Epithelial cell of prostate (primary cell): Measurements from ENCODE around the gene RIC3.

Experiments
- DNase-seq: peaks from one replicate; pipeline ENCODE4 v3.0.0-alpha.2; 2011; ENCODE audit warnings: low read depth, low spot score
- H3K27ac ChIP-seq: fragments of 450-650 bp; 2 replicates; pipeline ENCODE4 v1.5.1; 2017; ENCODE audit warnings: mild to moderate bottlenecking

Gene RIC3

DNA sequence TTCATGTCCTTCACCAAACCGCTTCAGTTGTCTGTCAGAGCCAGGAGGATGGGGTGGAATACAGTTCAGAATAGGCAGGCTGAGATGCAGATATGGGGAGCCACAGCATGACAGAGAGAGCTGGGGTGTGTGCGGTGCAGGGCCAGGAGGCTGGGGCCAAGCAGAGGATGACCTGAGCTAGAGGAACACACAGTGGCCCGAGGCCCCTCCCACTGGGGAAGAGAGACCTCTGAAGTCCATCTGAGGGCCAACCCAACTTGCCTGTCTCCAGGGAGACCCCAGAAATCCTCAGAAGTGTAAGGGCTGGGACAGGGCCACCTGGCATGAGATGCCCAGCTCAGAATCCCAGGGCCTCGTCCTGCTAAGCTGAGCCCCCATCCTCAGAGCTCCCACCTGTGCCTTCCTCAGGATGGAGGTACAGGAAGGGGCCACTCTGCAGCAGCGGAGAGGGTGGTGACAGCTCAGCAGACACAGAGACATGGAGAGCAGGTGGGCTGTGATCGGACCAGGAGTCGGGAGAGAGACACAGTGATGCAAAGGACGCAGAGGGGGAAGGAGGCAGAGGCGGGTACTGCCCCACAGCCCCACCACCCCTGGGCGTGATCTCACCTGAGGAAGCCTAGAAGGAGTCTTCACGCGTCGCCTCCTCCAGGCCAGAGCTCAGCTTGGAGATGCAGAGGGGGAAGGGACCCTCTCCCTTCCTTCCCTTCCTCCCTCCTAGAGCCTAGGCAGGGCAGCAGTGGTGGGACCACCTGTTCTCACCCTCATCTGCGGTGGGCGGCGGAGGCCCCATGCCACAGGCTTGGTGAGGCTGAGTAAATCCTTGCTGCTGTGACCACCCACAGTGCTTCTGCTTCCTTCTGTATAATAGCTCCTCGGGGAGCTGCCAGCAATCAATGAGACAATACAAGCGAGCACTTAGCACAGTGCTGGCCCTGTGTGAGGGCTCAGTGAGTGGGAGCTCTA lies 96.9 kb downstream of the RIC3 start:
- no peak overlapping the region for H3K27ac ChIP-seq
- no peak for DNase-seq

DNA sequence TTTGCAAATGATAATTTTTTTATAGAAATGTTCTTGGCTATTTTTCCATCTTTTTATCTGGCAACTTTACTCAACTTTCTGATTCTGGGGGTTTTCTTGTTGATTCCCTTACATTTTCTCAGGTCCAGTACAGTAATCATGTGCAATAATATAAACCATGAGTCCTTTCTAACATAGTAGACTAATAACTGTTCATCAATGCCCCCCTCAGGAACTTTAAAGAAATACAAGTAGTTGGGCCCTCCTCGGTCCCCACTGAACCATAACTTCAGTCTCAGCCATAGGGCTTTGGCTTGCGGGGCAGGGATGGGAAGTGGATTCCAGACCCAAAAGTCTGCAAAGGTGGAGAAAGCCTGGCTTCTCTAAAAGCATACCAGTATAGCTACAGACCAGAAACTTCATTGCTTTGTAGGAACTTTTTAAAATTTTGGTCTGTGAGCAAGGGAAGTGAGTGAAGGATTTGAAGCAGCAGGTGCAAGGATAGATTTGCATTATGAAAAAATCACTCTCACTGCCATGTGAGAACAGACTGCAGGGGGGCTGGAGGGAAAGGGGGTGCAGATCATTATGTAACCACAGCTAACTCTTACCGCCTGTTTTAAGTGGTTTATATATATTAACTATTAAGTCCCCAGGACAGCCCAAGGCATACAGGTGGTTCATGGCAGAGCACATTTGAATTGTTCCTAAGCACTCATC lies 98.3 kb downstream of the RIC3 start:
- no peak overlapping the region for H3K27ac ChIP-seq
- no peak for DNase-seq

DNA sequence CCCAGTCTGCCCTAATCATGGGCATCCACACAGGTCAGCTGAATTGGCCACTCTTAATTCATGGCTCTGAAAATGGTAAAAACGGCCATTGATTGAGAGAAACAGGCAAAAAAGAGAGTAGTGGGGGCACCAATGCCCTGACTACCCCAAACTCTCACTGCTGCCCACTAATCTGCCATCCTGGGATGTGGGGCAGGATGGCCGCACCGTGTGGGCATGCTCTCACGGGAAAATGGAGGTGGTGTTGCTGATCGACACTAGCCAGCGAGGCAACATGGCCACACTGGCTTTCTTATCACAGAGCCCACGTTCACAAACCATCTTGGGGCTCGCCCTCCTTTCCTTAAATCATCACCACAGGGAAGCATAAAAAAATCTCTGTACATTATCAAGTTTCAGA lies 99.1 kb downstream of the RIC3 start:
- DNase-seq: no peak
- H3K27ac ChIP-seq: no peak overlapping the region

DNA sequence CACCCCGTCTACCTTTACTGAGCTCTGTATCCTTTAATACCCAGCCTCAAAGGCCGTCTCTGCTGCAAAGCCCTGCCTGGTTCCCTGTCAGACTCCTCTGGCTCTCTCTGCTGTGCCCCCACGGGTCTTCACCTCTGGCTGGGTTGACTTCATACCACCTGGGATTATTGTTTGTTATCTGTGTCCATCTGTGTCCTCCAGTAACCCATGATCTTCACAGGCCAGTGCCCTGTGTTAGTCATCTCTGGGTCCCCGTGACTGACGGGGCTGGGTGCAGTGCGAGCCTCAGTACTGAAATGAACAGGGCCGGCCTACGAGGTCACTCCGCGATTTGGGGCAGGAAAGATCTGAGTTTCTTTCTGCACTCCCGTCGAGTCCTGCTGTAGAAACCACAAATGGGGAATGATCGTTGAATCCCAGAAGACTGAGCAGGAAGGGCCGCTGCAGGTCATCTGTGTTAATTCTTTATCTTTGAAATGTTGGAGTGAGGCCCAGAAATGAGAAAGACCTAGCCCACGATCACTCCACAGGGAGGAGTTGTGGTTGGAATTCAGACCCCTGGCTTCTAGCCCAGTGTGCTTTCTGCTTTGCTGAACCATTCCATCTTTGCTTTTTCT lies 100.1 kb downstream of the RIC3 start:
- no peak for DNase-seq

DNA sequence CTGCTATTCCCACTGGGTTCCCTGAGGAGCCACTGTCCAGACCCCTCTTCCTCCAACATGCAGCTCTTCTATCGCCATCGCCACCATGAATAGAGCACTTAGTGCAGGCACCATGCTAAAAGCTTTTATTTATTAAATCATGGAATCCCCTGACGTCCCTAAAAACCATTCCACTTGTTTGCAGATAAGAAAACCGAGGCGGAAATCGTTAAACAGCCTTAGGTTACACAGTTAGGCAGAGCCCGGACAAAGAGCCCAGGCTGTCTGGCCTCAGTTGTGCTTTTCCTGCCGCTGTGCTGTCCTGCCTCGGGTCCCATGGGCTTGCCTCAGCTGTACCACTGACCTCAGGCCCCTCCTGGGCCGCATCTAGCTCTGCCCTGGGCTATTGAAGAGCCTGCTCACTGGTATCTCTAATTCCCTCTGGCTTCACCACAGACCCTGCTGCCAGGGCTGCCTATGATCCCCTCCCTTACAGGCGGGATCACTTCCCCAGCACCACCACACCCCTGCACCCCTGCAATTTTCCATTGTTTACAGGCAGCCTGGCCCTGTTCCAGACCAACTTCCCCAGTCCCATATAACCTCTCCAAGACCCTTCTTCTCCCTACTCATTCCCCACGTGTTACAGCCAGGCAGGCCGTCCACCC lies 100.8 kb downstream of the RIC3 start:
- H3K27ac ChIP-seq: no peak overlapping the region
- no peak for DNase-seq

More for the DNA sequence above, 100.1 kb downstream of the RIC3 start:
- H3K27ac ChIP-seq: no peak overlapping the region

DNA sequence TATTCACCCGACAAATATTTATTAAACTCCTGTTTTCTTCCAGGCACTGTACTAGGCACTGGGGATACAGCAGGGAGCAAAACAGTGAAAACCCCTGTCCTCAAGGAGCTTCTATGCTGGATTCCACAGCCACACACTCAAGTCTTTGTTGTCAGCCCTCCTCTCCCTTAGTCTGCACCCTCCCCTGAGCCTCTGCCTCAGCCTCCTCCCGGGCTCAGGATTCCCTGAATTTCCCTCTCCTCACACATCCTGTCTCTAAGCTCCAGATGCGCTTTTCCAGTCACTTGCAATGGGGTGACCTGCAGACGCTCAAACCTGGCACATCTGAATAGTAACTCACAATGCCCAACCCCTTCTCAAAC lies 101.3 kb downstream of the RIC3 start:
- no peak overlapping the region for H3K27ac ChIP-seq
- no peak for DNase-seq

DNA sequence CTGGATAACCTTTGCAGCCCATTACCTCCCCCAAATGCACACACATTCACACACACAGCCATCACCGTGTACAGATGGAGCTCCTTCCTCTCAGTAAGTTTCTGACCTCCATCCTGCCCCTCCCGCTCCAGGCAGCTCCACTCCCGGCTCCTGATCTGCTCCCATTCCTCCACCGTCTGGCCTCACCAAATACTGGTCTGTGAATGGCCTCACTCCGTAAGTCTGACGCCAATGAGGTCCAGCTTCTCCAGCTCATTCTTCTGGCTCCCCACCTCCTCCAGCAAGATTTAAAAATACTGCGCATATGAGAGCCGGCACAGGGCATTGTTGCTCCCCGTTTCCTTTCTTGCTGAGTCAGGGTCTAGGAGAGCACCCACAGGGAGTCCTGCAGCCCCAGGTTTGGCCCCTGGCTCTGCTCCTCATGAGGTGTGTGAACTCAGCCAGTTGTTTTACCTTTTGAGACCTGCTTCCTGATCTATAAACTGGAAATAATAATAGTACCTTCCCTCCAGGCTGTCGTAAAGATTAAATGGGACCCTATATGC lies 101.8 kb downstream of the RIC3 start:
- H3K27ac ChIP-seq: no peak overlapping the region
- DNase-seq: no peak

DNA sequence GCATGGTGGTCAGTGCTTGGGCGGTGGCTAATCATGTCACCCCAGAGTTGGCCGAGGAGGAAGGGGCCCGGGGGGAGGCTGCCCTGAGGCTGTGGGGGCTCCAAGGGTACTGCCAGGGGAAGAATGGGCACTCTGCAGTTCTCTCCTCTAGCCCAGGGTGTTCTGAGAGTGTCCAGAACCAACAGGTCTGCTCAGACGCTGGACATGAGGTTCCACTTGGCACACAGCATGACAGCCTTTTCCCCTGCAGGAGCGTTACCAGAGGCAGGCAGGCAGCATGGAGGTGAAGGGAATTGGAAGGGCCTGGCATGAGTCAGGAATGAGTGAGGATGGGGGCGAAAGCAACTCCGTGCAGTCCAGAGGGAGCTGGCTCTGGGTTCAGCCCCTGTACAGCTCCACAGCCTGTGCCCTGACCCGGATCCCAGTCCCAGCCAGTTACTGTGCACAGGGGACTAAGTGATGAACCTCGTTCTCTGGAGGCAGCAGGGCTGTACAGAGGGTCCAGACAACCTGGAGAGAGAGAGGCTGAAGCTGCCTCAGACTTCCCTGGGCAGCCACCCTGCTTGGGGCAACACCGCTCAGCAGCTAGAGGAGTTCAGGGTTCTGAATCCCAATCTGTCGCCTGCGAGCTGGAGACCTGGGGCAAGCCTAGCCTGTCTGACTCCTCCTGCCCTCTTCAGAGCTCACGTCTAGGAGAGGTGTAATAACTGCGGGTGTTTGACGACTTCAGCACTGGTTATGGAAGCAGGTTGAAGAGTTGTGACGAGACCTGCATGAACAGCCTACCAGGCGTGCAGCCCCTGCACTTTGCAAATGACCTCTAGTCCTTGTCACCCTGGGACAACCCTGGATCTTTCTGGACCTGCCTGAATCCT lies 102.6 kb downstream of the RIC3 start:
- no peak overlapping the region for H3K27ac ChIP-seq
- no peak for DNase-seq

DNA sequence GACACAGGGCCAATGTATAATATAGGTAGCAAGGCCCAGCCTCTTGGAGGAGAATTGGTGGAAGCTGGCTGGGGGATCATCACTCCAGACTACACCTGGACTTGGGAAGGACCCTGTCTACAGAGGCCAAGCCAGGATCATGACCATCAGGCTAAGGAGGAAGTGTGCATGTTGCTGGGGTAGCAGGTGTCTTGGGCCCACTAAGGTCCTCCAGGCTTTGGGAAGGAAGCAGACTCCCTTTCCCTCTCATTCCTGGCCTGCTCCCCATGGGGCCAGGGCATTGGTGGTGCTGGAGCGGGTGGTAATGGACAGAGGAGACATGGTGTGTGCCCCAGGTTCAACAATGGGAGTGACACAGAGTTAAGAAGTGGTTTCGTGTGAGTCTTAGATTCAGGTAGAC lies 103.8 kb downstream of the RIC3 start:
- DNase-seq: no peak
- H3K27ac ChIP-seq: no peak overlapping the region

DNA sequence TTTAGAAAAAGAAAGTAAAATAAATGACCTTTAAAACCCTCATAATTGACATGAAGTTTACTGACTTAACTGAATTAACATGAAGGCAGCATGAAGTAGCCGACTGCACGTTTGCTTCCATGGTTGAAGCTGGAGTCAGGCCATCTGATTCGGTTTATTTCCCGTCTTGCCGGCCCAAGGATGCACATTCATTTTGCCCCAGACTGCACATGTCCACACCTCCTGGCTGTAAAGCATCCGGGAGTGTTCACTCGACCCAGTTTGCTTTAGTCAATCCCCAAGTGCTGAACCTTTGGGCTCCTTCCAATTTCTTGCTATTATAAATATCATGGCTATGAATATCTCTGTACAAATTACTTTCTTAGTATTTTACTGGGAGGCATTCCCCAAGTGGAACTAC lies 105.5 kb downstream of the RIC3 start:
- H3K27ac ChIP-seq: no peak overlapping the region
- DNase-seq: no peak

DNA sequence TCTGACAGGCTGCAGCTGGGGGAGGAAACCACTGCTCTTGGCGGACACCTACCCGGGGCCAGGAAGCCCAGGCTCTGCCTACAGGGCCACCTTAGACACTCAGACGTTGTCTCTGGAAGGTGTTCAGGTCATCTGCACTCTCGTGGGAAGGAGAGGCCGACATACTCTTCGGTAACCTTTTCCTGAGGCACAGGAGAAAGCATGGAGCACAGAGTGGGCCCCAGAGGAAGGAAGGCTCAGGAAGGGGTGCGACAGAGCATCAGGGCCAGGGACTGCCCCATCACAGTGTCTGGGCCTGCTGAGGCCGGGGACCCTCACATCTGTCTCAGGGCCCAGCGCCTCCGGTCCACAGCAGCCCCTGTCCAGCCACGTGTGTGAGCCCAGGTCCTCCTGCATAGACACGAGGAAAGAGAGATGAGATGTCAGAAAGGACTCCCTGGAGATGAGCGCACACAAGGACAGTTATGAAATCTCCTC lies 106.0 kb downstream of the RIC3 start:
- no peak for DNase-seq
- H3K27ac ChIP-seq: no peak overlapping the region

DNA sequence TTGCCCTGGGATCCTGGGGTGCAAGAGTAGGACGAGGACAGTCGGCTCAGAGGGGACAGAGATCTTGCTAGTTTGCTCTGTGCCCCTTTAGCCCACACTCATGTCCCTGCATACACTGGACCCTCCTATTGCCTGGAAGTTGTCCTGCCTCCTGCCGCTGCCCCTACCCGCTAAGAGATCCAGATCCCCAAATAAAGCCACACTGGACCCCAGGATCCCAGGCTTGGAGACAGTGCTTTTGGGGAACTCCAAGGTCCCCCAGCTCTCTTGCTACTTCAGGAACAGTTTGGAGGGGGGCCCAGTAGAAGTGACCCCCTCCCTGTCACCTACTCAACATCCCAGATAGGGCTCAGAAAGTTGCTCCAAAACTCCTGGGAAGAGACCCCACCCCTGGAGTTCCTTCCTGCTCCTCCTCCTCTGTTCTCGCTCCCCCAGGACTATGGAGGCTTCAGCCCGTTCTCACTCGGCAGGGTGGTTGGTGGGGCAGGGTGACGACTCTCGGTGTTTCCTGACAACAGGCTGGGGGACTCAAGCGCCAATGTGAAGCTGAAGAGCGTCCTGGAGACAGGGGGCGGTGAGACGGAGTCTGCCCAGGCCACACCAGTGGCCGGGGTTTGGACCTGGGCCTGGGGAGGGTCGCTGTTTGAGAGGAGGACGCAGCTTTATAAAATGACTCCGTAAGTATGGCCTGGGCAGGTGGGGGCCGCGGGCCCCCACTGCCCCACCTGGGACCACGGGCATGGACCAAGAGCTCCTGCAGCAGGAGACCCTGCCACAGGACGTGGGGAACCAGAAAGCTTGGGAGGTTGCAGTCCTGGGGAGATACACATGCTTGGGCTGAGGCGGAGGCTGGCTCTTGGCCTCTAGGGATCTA lies 107.0 kb downstream of the RIC3 start:
- DNase-seq: no peak
- H3K27ac ChIP-seq: no peak overlapping the region

DNA sequence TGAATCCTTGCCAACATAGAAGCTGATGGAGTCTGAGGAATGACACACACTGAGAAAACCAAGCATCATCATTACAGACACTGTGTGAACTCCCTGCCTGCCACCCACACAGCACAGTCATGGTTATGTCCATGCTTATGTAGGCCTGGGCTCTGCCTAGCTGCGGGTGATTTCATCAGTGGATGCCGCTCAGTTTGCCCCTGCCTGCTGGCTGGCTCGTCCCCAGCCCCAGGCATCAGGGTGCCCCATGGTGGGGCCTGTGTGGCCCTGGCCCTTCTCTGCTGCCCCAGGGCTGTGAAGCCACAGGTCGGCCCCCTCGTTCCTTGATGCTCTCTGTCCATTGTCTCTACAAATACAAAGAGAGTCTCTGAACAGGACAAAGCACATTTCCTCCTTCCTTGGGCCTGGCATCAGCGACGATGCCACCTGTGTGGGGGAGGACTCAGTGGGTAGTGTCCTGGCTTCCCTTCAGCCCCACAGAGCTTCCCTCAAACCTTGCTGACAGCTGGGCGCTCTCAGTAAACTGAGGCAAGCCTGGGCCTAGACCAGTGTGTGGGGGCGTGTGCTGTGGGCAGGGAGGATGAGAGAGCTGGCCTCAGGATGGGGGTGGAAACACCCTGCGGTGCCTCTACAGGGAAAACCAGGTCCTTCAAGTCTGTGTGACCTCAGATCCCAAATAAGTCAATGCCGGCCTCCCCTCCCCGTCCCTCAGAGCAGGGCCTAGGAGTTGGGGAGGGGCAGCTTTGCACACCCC lies 107.8 kb downstream of the RIC3 start:
- H3K27ac ChIP-seq: no peak overlapping the region
- DNase-seq: no peak

DNA sequence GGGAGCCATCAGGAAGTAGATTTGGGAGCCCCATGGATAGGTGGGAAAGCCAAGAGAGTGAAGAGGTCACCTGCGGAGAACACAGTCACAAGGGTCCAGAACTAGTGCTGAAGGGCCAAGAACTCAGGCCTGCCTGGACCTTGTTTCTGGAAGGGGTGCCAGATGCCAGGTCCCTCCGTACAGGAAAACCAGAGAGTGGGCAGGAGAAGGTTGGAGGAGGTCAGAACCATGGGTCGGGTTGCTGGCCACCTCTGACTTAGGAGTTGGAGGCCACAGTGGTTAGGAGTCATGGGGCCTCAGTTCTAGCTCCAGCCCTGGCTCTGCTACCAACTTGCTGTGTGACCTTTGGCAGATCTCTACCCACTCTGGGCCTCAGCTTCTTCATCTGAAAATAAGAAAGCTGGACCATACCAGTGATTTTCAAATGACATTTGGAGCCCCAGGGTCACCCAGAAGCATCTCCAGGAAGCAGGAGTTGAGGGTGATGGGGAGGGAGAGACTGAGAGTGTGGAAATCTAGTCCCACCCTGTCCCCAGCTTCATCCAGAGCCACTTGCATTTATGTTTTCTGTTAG lies 108.6 kb downstream of the RIC3 start:
- no peak for DNase-seq
- no peak overlapping the region for H3K27ac ChIP-seq

DNA sequence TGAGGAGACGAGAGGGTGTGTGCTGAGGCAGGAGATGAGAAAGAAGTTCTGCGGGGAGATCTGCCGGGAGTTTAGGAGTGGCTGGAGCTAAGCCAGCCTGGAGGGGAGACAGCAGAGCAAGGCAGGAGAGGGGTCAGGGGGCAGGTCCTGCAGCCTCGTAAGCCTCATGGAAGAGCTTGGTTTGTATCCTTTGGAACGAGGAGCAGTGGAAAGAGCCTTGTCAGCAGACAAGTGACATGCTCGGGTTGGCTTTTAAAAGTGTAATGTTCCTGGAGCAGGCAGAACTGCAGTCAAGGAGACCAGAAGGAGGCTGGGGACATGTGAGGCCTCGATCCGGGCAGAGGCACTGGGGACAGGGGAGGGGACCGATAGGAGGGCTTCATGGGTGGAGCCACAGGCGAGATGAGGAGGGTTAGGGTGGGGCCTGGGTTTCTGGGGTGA lies 109.2 kb downstream of the RIC3 start:
- no peak for DNase-seq
- no peak overlapping the region for H3K27ac ChIP-seq

DNA sequence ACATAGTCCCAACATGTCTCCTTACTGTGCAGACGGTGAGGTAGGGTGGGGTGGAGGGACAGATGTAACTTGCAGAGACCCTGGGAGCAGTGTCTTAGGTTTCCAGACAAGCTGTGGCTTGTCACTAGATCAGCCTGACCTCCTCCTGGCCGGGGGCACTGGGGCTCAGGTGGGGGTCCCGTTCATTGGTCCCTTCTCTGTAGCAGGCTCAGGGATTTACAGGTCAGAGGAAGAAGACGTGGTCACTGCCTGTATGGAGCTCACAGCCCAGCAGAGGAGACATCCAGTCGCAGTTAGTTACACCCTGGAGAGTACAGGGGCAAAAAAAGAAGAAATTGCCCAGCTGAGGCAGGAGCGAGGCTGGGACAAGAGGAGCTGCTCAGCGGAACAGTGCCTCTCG lies 109.8 kb downstream of the RIC3 start:
- DNase-seq: no peak
- no peak overlapping the region for H3K27ac ChIP-seq

DNA sequence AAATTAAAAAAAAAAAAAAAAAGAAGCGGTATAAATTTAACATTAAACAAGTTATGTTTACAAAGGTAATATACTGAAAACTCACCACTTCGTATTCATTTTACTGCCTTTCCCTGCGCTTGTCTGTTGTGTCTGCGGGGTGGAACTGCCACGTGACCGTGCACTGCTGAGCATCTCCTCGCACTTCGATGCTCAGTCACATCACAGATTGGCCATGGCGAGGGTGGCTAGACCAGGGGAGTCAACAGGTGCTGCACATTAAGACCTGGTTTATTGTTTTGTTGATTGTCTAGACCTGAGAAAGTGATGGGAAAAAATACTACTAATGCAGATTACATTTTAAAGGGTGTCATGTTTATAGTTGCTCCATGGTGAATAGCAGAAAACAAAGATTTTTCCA lies 110.6 kb downstream of the RIC3 start:
- no peak overlapping the region for H3K27ac ChIP-seq
- DNase-seq: no peak
